Trophoblast cell (in vitro differentiated cells and primary cell): Measurements from ENCODE around the gene GPR68.

Experiments used
- DNase-seq, 2 donors: peaks; one replicate each; pipeline ENCODE4 v3.0.0-alpha.2; 2016
- H2AFZ ChIP-seq: 2 replicates; pipeline ENCODE4 v1.6.1; 2013; ENCODE audit warnings: low read length, moderate library complexity, mild to moderate bottlenecking; ENCODE audit not compliant: insufficient read depth, poor library complexity
- H2AK5ac ChIP-seq: 2 replicates; pipeline ENCODE4 v1.6.1; 2013; ENCODE audit warnings: mild to moderate bottlenecking, low read length
- H2BK120ac ChIP-seq: 2 replicates; pipeline ENCODE4 v1.6.1; 2013; ENCODE audit warnings: low read length, mild to moderate bottlenecking, moderate library complexity; ENCODE audit not compliant: insufficient read depth, poor library complexity
- H2BK12ac ChIP-seq: 2 replicates; pipeline ENCODE4 v1.6.1; 2013; ENCODE audit warnings: mild to moderate bottlenecking, low read length, moderate library complexity
- H2BK5ac ChIP-seq: 2 replicates; pipeline ENCODE4 v1.6.1; 2013; ENCODE audit warnings: low read length, low read depth, moderate library complexity, mild to moderate bottlenecking; ENCODE audit not compliant: poor library complexity
- H3K14ac ChIP-seq: 2 replicates; pipeline ENCODE4 v1.6.1; 2013; ENCODE audit warnings: mild to moderate bottlenecking, low read length
- H3K18ac ChIP-seq: 2 replicates; pipeline ENCODE4 v1.6.1; 2013; ENCODE audit warnings: mild to moderate bottlenecking, low read length
- H3K23ac ChIP-seq: 2 replicates; pipeline ENCODE4 v1.6.1; 2013; ENCODE audit warnings: low read length
- H3K27ac ChIP-seq: 2 replicates; pipeline ENCODE4 v1.5.1; 2013; ENCODE audit warnings: low read depth, mild to moderate bottlenecking, inconsistent platforms, low read length, moderate library complexity
- H3K27me3 ChIP-seq: 2 replicates; pipeline ENCODE4 v1.6.1; 2013; ENCODE audit warnings: inconsistent platforms, mild to moderate bottlenecking, low read length, moderate library complexity; ENCODE audit not compliant: insufficient read depth
- H3K36me3 ChIP-seq, 2 experiments: 1 replicate in 1 of 2; 2 replicates in 1 of 2; pipeline ENCODE4 v1.6.1; 2013; ENCODE audit warnings: low read length in 2 of 2, mild to moderate bottlenecking in 2 of 2, moderate library complexity in 1 of 2; ENCODE audit not compliant: insufficient read depth in 2 of 2, control insufficient read depth in 1 of 2
- H3K4ac ChIP-seq: 2 replicates; pipeline ENCODE4 v1.6.1; 2013; ENCODE audit warnings: low read depth, mild to moderate bottlenecking, low read length, moderate library complexity
- H3K4me1 ChIP-seq, 2 experiments: 1 replicate in 1 of 2; 2 replicates in 1 of 2; pipeline ENCODE4 v1.6.1; 2013; ENCODE audit warnings: low read length in 2 of 2, mild to moderate bottlenecking in 2 of 2, moderate library complexity in 1 of 2; ENCODE audit not compliant: insufficient read depth in 2 of 2, control insufficient read depth in 1 of 2
- H3K4me2 ChIP-seq: 2 replicates; pipeline ENCODE4 v1.6.1; 2013; ENCODE audit warnings: inconsistent platforms, mild to moderate bottlenecking, low read length, moderate library complexity
- H3K4me3 ChIP-seq: 2 replicates; pipeline ENCODE4 v1.5.1; 2013; ENCODE audit warnings: mild to moderate bottlenecking, low read depth, low read length, inconsistent platforms
- H3K79me1 ChIP-seq: one replicate; pipeline ENCODE4 v1.6.1; 2013; ENCODE audit warnings: low read length
- H3K79me2 ChIP-seq: 2 replicates; pipeline ENCODE4 v1.6.1; 2013; ENCODE audit warnings: low read length, mild to moderate bottlenecking; ENCODE audit not compliant: control insufficient read depth, insufficient read depth, poor library complexity
- H3K9ac ChIP-seq: 2 replicates; pipeline ENCODE4 v1.6.1; 2013; ENCODE audit warnings: mild to moderate bottlenecking, low read length
- H3K9me3 ChIP-seq: 2 replicates; pipeline ENCODE4 v1.6.1; 2013; ENCODE audit warnings: low read depth, mild to moderate bottlenecking, control low read depth, inconsistent platforms, low read length; ENCODE audit not compliant: insufficient read depth
- H4K12ac ChIP-seq: 2 replicates; pipeline ENCODE4 v1.6.1; 2013; ENCODE audit warnings: low read depth, mild to moderate bottlenecking, low read length, moderate library complexity
- H4K8ac ChIP-seq: 2 replicates; pipeline ENCODE4 v1.6.1; 2013; ENCODE audit warnings: low read depth, mild to moderate bottlenecking, low read length, moderate library complexity
- H4K91ac ChIP-seq: one replicate; pipeline ENCODE4 v1.6.1; 2013; ENCODE audit warnings: low read depth, mild to moderate bottlenecking, low read length, moderate library complexity
- WGBS: extraction: QIAGEN DNeasy Blood & Tissue Kit; methylation state at CpG from one replicate; pipeline ENCODE4 v1.1.7; 2013; ENCODE audit warnings: missing lambda C conversion rate; ENCODE audit not compliant: insufficient read length, insufficient coverage; ENCODE audit errors: extremely low coverage; 5-methylcytosine and 5-hydroxymethylcytosine counted together

Gene GPR68

DNA sequence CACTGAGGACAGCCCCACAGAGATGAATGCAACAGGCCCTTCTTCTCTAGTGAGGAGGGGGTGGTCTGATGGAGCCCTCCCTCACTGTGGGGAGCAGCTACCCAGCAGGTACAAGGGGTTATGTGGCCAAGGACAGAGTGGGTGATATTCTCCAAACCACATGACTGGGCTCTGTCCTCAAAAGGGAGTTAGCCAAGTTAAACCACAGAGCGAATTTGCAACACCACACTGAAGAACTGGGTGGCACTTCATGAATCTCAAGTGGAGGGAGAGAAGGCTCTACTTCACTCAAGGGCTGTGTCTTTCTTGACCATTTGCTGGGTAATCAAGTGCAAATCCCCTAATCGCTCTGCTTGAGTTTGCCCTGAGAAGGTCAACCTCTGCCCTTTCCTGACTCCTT is 12.5 kb downstream of the GPR68 start:
- H4K91ac ChIP-seq = no peak overlapping the region
- no peaks in the 10 kb centered on the region for H3K27me3 ChIP-seq
- no peaks in the 10 kb centered on the region for H3K4me1 ChIP-seq
- no peaks in the 10 kb centered on the region for H3K79me1 ChIP-seq
- no peak overlapping the region for H2BK5ac ChIP-seq
- no peak overlapping the region for H3K23ac ChIP-seq
- no peak overlapping the region for H2AFZ ChIP-seq
- no peak overlapping the region for H3K14ac ChIP-seq
- H4K12ac ChIP-seq = no peak overlapping the region
- H2BK120ac ChIP-seq = no peak overlapping the region
- no peak overlapping the region for H3K4ac ChIP-seq
- no peak overlapping the region for H3K18ac ChIP-seq
- no peaks in the 10 kb centered on the region for H3K36me3 ChIP-seq
- DNase-seq = no peak
- H3K9me3 ChIP-seq = peaks cover 8% of the 10 kb centered on the region
- H3K4me3 ChIP-seq = no peak overlapping the region
- no peak overlapping the region for H3K27ac ChIP-seq
- no peak overlapping the region for H4K8ac ChIP-seq
- WGBS = no CpG with 5 or more reads among the region's 2 CpGs
- H3K9ac ChIP-seq = no peak overlapping the region
- H3K4me2 ChIP-seq = no peak overlapping the region
- H2AK5ac ChIP-seq = no peak overlapping the region
- H2BK12ac ChIP-seq = no peak overlapping the region
- no peaks in the 10 kb centered on the region for H3K79me2 ChIP-seq

DNA sequence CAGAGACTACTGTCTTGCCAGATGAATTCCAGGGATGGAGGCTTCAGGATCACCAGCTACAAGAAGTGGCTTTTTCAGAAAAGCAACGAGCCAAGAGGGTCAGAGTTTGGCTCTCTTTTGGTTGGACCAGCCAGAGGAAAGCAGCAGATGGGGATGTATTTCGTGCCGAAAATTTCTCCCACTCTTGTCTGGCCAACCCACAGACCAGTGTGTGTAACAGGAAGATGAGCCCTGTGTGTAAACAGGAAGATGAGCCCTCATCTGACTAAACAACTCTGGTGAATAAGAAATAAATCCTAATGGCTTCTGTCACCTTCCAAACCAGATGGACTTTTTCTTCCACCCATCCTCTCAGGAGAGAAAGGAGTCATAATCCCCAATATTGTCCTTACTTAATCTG is 13.1 kb downstream of the GPR68 start:
- no peak overlapping the region for H2AFZ ChIP-seq
- H3K4me3 ChIP-seq = no peak overlapping the region
- no CpG with 5 or more reads among the region's 3 CpGs for WGBS

DNA sequence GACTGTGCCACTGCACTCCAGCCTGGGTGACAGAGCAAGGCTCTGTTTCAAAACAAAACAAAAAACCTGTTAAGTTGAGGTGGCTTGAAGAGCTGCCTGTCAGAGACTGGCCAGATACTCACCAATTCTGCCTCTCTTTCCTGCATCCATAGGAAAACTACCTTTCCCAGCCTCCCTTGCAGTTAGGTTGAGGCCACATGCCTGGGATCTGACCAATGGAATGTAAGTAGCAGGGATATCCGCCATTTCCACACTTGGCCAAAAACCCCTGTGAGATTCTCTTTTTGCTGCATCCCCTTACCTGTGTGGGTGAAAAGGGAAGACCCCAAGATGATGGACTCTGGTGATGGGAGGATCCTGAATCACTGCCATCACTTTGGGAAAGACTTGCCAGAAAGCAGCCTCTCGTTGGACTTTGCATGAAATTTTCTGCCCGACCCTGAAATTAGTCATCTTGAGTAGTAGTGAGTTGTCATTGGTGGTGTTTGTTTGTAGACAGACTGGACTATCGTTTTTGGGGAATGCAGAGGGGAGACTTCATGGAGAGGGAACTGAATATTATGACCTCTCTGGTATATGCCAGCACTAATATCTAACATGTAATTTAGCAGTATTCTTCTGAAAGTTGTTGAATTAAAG is 14.0 kb downstream of the GPR68 start:
- Histone ChIP-seq H3K36me3 (no peaks in the 10 kb centered on the region), H3K4me1 (no peaks in the 10 kb centered on the region), H3K4me2 (no peak overlapping the region), H3K14ac (no peak overlapping the region), H3K4me3 (no peak overlapping the region), H3K18ac (no peak overlapping the region), H3K9me3 (peaks cover 8% of the 10 kb centered on the region), H3K4ac (no peak overlapping the region), H2AFZ (no peak overlapping the region), H4K8ac (no peak overlapping the region), H3K27me3 (no peaks in the 10 kb centered on the region), H3K79me2 (no peaks in the 10 kb centered on the region), H3K9ac (no peak overlapping the region), H2BK5ac (no peak overlapping the region), H4K12ac (no peak overlapping the region), H2BK12ac (no peak overlapping the region), H3K79me1 (no peaks in the 10 kb centered on the region), H2AK5ac (no peak overlapping the region), H2BK120ac (no peak overlapping the region), H4K91ac (no peak overlapping the region), H3K23ac (no peak overlapping the region), H3K27ac (no peak overlapping the region)
- DNase-seq = no peak
- no CpG with 5 or more reads among the region's 4 CpGs for WGBS

More for the DNA sequence above, 13.1 kb downstream of the GPR68 start:
- H3K36me3 ChIP-seq = no peaks in the 10 kb centered on the region
- H3K4ac ChIP-seq = no peak overlapping the region
- H2BK120ac ChIP-seq = no peak overlapping the region
- H3K4me2 ChIP-seq = no peak overlapping the region
- H4K91ac ChIP-seq = no peak overlapping the region
- no peak overlapping the region for H3K18ac ChIP-seq
- no peaks in the 10 kb centered on the region for H3K79me2 ChIP-seq
- H3K9ac ChIP-seq = no peak overlapping the region
- no peak overlapping the region for H4K8ac ChIP-seq
- no peak overlapping the region for H3K23ac ChIP-seq
- H3K27ac ChIP-seq = no peak overlapping the region
- no peak overlapping the region for H4K12ac ChIP-seq
- H3K14ac ChIP-seq = no peak overlapping the region
- H3K79me1 ChIP-seq = no peaks in the 10 kb centered on the region
- no peak overlapping the region for H2AK5ac ChIP-seq
- no peak overlapping the region for H2BK12ac ChIP-seq
- no peaks in the 10 kb centered on the region for H3K4me1 ChIP-seq
- no peaks in the 10 kb centered on the region for H3K27me3 ChIP-seq
- peaks cover 8% of the 10 kb centered on the region for H3K9me3 ChIP-seq
- H2BK5ac ChIP-seq = no peak overlapping the region
- DNase-seq = no peak

DNA sequence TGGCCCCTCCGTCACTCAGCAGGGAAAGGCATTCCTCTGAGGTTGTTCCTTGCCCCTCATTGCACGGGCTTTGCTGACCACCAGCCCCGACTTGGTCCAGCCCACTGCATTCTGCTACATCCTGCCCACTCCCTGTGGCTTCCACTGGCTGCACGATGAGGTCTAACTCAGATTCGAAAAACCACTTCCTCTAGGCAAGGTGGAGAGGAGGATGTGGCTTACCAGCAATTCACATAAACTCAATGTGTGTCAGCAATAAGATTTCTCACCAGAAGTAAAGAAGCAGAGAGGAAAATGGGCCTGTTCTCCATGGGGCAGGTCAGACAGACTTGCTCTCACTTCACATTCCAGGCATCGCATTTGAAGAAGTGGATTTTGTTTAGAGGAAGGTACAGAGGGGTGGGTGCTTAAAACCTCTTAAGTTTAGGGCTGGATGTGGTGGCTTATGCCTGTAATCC is 14.7 kb downstream of the GPR68 start:
- no peak overlapping the region for H4K12ac ChIP-seq
- H3K4ac ChIP-seq = no peak overlapping the region
- H3K79me1 ChIP-seq = no peaks in the 10 kb centered on the region
- H3K4me1 ChIP-seq = no peaks in the 10 kb centered on the region
- no peak overlapping the region for H2BK12ac ChIP-seq
- H2AFZ ChIP-seq = no peak overlapping the region
- no peak overlapping the region for H2AK5ac ChIP-seq
- H3K27ac ChIP-seq = no peak overlapping the region
- no peak overlapping the region for H3K4me3 ChIP-seq
- no peaks in the 10 kb centered on the region for H3K79me2 ChIP-seq
- peaks cover 0 to under 1% of the 10 kb centered on the region in 2 experiments for H3K36me3 ChIP-seq
- no peak overlapping the region for H3K4me2 ChIP-seq
- H3K27me3 ChIP-seq = no peaks in the 10 kb centered on the region
- no peak overlapping the region for H3K23ac ChIP-seq
- DNase-seq = no peak
- H3K14ac ChIP-seq = no peak overlapping the region
- H4K8ac ChIP-seq = no peak overlapping the region
- no peak overlapping the region for H2BK120ac ChIP-seq
- no peak overlapping the region for H3K18ac ChIP-seq
- peaks cover 8% of the 10 kb centered on the region for H3K9me3 ChIP-seq
- H4K91ac ChIP-seq = no peak overlapping the region
- no peak overlapping the region for H2BK5ac ChIP-seq
- no peak overlapping the region for H3K9ac ChIP-seq
- WGBS = no CpG with 5 or more reads among the region's 6 CpGs
